H1 (cell line): ENCODE data around the gene CD300E. TPM values are rescaled to one million over a fixed set of nuclear protein-coding genes. Genes with fewer than 3 reads are reported as not detected.

Experiments
- CTCF ChIA-PET: fragments of 300-600 bp; sonication (Branson Sonifier 250); formaldehyde crosslinking; loops from one replicate; lab custom pipeline; 2021; ENCODE audit not compliant: partially characterized antibody; lab: Charles Lee
- POLR2A ChIA-PET: fragments of 300-600 bp; sonication (Branson Sonifier 250); formaldehyde crosslinking; loops from one replicate; lab custom pipeline; 2021; ENCODE audit warnings: inconsistent platforms; ENCODE audit not compliant: partially characterized antibody; lab: Charles Lee
- DNase-seq, 2 experiments: peaks; one replicate each; pipeline versions ENCODE4 v3.0.0 to v3.0.0-alpha.2; 2010 to 2022; ENCODE audit warnings: low spot score in 2 of 2, low read depth in 1 of 2, mixed read lengths in 1 of 2
- FAIRE-seq: peaks from 2 replicates; lab custom pipeline; 2011; peaks lifted over from hg19 to GRCh38; lab: Jason Lieb, UNC
- H2AFZ ChIP-seq: 2 replicates; pipeline ENCODE4 v1.8.1; 2012; ENCODE audit warnings: low read length, inconsistent platforms
- H2AK5ac ChIP-seq: 2 replicates; pipeline ENCODE4 v1.6.1; 2013; ENCODE audit warnings: low read depth, low read length
- H2BK120ac ChIP-seq: replicated peaks from 2 replicates; pipeline ENCODE3; 2013; ENCODE audit warnings: low read depth, low read length, inconsistent platforms
- H2BK12ac ChIP-seq: 2 replicates; pipeline ENCODE4 v1.6.1; 2013; ENCODE audit warnings: low read depth, low read length
- H2BK15ac ChIP-seq: 2 replicates; pipeline ENCODE4 v1.6.1; 2013; ENCODE audit warnings: low read length
- H2BK20ac ChIP-seq: 2 replicates; pipeline ENCODE4 v1.6.1; 2013; ENCODE audit warnings: low read length
- H2BK5ac ChIP-seq: 2 replicates; pipeline ENCODE4 v1.6.1; 2013; ENCODE audit warnings: low read depth, low read length
- H3K14ac ChIP-seq: 2 replicates; pipeline ENCODE4 v1.6.1; 2013; ENCODE audit warnings: inconsistent platforms; ENCODE audit not compliant: insufficient read length
- H3K18ac ChIP-seq: 2 replicates; pipeline ENCODE4 v1.6.1; 2013; ENCODE audit warnings: low read length; ENCODE audit errors: extremely low read depth
- H3K23ac ChIP-seq: 2 replicates; pipeline ENCODE4 v1.6.1; 2013; ENCODE audit warnings: inconsistent platforms; ENCODE audit not compliant: insufficient read length
- H3K23me2 ChIP-seq: 2 replicates; pipeline ENCODE4 v1.6.1; 2013; ENCODE audit warnings: low read depth, low read length
- H3K27ac ChIP-seq: 2 replicates; pipeline ENCODE4 v1.6.1; 2011; ENCODE audit warnings: low read depth, low read length, inconsistent platforms
- H3K27me3 ChIP-seq, 4 experiments: replicated peaks in 1 of 4; 1 replicate in 1 of 4; 2 replicates in 3 of 4; pipeline versions ENCODE4 v1.6.1 to v1.8.1; 2011 to 2013; ENCODE audit warnings: low read length in 3 of 4, mild to moderate bottlenecking in 3 of 4, inconsistent platforms in 2 of 4, mixed read lengths in 2 of 4, moderate library complexity in 1 of 4; ENCODE audit not compliant: control insufficient read depth in 3 of 4, insufficient read depth in 3 of 4; ENCODE audit errors: extremely low read depth in 1 of 4
- H3K36me3 ChIP-seq, 4 experiments: 2 replicates each; pipeline versions ENCODE4 v1.6.1 to v1.8.1; 2011 to 2013; ENCODE audit warnings: mild to moderate bottlenecking in 4 of 4, low read length in 3 of 4, moderate library complexity in 2 of 4, control low read depth in 1 of 4, inconsistent platforms in 1 of 4; ENCODE audit not compliant: insufficient read depth in 4 of 4, control insufficient read depth in 2 of 4
- H3K4ac ChIP-seq: replicated peaks from 2 replicates; pipeline ENCODE3; 2013; ENCODE audit warnings: low read length, low read depth, mixed read lengths, inconsistent platforms; ENCODE audit not compliant: insufficient read length
- H3K4me1 ChIP-seq, 4 experiments: replicated peaks in 1 of 4; 1 replicate in 1 of 4; 2 replicates in 3 of 4; pipeline versions ENCODE4 v1.6.1 to v1.8.1; 2011 to 2013; ENCODE audit warnings: low read length in 3 of 4, inconsistent platforms in 2 of 4, mixed read lengths in 1 of 4; ENCODE audit not compliant: insufficient read depth in 4 of 4, control insufficient read depth in 3 of 4
- H3K4me2 ChIP-seq, 2 experiments: 2 replicates each; pipeline versions ENCODE4 v1.6.1 to v1.8.1; 2011 to 2013; ENCODE audit warnings: low read depth in 2 of 2, low read length in 2 of 2, control low read depth in 1 of 2, inconsistent platforms in 1 of 2, mild to moderate bottlenecking in 1 of 2; ENCODE audit not compliant: insufficient read depth in 1 of 2
- H3K4me3 ChIP-seq, 4 experiments: fragments of 200-600, 300-600 bp in 1 of 4; sonication (generic), shearing (Covaris generic), sonication (Bioruptor Twin) in 1 of 4; 2 replicates each; pipeline versions ENCODE4 v1.5.1 to v1.8.1; 2011 to 2016; ENCODE audit warnings: low read length in 4 of 4, low read depth in 3 of 4, control low read depth in 2 of 4, inconsistent platforms in 2 of 4, mild to moderate bottlenecking in 2 of 4, mixed read lengths in 1 of 4, moderate library complexity in 1 of 4; ENCODE audit not compliant: insufficient read depth in 2 of 4; ENCODE audit errors: extremely low read depth in 1 of 4
- H3K56ac ChIP-seq: replicated peaks from 2 replicates; pipeline ENCODE3; 2013; ENCODE audit warnings: low read depth, mild to moderate bottlenecking, mixed read lengths, low read length, inconsistent platforms; ENCODE audit not compliant: insufficient read length
- H3K79me1 ChIP-seq: 2 replicates; pipeline ENCODE4 v1.6.1; 2013; ENCODE audit warnings: low read depth, low read length, control low read depth
- H3K79me2 ChIP-seq, 2 experiments: 2 replicates each; pipeline versions ENCODE4 v1.6.1 to v1.8.1; 2012 to 2013; ENCODE audit warnings: low read length in 2 of 2, mild to moderate bottlenecking in 2 of 2, inconsistent platforms in 1 of 2; ENCODE audit not compliant: insufficient read depth in 2 of 2, control insufficient read depth in 1 of 2
- H3K9ac ChIP-seq, 4 experiments: replicated peaks in 1 of 4; 1 replicate in 1 of 4; 2 replicates in 3 of 4; pipeline versions ENCODE4 v1.6.1 to v1.8.1; 2011 to 2013; ENCODE audit warnings: low read depth in 3 of 4, low read length in 3 of 4, control low read depth in 2 of 4, mild to moderate bottlenecking in 2 of 4, moderate library complexity in 2 of 4, inconsistent platforms in 1 of 4; ENCODE audit errors: extremely low read depth in 1 of 4
- H3K9me3 ChIP-seq, 2 experiments: 2 replicates each; pipeline versions ENCODE4 v1.6.1 to v1.8.1; 2012 to 2013; ENCODE audit warnings: mild to moderate bottlenecking in 2 of 2, moderate library complexity in 2 of 2, control low read depth in 1 of 2, inconsistent platforms in 1 of 2, low read depth in 1 of 2, low read length in 1 of 2, mixed read lengths in 1 of 2; ENCODE audit not compliant: insufficient read depth in 2 of 2
- H4K20me1 ChIP-seq, 2 experiments: replicated peaks in 1 of 2; 2 replicates each; pipeline versions ENCODE3 to v1.8.1; 2011 to 2013; ENCODE audit warnings: inconsistent platforms in 2 of 2, low read length in 2 of 2, mild to moderate bottlenecking in 1 of 2; ENCODE audit not compliant: insufficient read depth in 2 of 2, control insufficient read depth in 1 of 2
- H4K5ac ChIP-seq: 2 replicates; pipeline ENCODE4 v1.6.1; 2013; ENCODE audit warnings: low read length, low read depth, mixed read lengths, inconsistent platforms; ENCODE audit not compliant: insufficient read length
- H4K8ac ChIP-seq: 2 replicates; pipeline ENCODE4 v1.8.0; 2013; ENCODE audit warnings: mild to moderate bottlenecking, moderate library complexity, low read length, inconsistent platforms; ENCODE audit not compliant: insufficient read depth; ENCODE audit errors: extremely low read depth
- H4K91ac ChIP-seq: replicated peaks from 2 replicates; pipeline ENCODE3; 2013; ENCODE audit warnings: low read length, mixed read lengths, inconsistent platforms; ENCODE audit not compliant: insufficient read length
- PHF8 ChIP-seq: fragments of 200-600 bp; sonication (generic); conservative IDR thresholded peaks from 2 replicates; pipeline ENCODE4 v1.7.1; 2012; ENCODE audit warnings: low read depth, mild to moderate bottlenecking, inconsistent platforms, low read length, moderate library complexity
- WGBS, 2 experiments: shearing (Covaris generic) in 1 of 2; methylation state at CpG; one replicate each; pipeline versions ENCODE4 v1.1.6 to v1.1.7; 2013 to 2015; ENCODE audit warnings: low lambda C conversion rate in 2 of 2, mixed read lengths in 2 of 2, inconsistent platforms in 1 of 2, low coverage in 1 of 2, missing lambda C conversion rate in 1 of 2; ENCODE audit not compliant: insufficient replicate concordance in 2 of 2, insufficient coverage in 1 of 2, insufficient read length in 1 of 2; ENCODE audit errors: extremely low coverage in 1 of 2, missing lambda C conversion rate in 1 of 2; 5-methylcytosine and 5-hydroxymethylcytosine counted together
- polyA plus RNA-seq, 7 experiments: library from polyadenylated mRNA; depleted of rRNA in 3 of 7; stranded (reverse) in 5 of 7; unstranded in 2 of 7; fragments of >200 nt in 5 of 7; fragments of 200-250 nt in 2 of 7; gene quantifications; 1 replicate in 5 of 7; 2 replicates in 1 of 7; 4 replicates in 1 of 7; pipeline versions ENCODE4 v1.2.1 to v1.2.3, GENCODE V29; 2011 to 2013; ENCODE audit warnings: missing spikeins in 2 of 7, mixed read lengths in 2 of 7
- total RNA-seq: library from RNA; stranded (reverse); fragmentation: NEBNext Ultra II Directional; extraction: Animal tissue kit (Norgen Biotek cat#: 25700); gene quantifications from 2 replicates; pipeline ENCODE4 v1.2.1, GENCODE V29; 2021

Gene CD300E
- total and polyA plus RNA-seq, 2 of the 8 experiments (the other 6 are each of a cell fraction or from before 2014, with no cell fraction given) = not detected

DNA sequence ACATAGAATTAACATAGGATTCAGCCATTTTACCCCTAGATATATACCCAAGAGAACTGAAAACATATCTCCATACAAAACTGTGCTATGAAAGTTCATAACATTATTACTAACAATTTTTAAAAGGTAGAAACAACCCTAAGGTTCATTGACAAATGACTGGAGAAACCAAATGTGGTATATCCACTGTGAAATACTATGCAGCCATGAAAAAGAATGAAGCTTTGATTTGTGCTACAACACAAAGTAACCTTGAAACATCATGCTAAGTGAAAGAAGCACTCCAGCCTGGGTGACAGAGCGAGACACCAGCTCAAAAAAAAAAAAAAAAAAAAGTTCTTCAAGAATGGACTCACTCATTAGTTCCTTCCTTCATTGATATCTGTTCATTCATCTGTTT lies 32.0 kb downstream of the CD300E start:
- Histone ChIP-seq H4K5ac (no peak overlapping the region), H2BK120ac (no peak overlapping the region), H3K18ac (no peak overlapping the region), H3K4ac (no peak overlapping the region), H3K56ac (no peak overlapping the region), H3K9me3 (no peaks in the 10 kb centered on the region), H3K4me2 (no peak overlapping the region), H3K27ac (no peak overlapping the region), H2BK20ac (no peak overlapping the region), H3K79me2 (no peaks in the 10 kb centered on the region), H4K8ac (no peak overlapping the region), H2BK12ac (no peak overlapping the region), H2AK5ac (no peak overlapping the region), H2BK15ac (no peak overlapping the region), H4K91ac (no peak overlapping the region), H2BK5ac (no peak overlapping the region), H3K79me1 (no peaks in the 10 kb centered on the region), H3K23ac (no peak overlapping the region), H3K23me2 (no peaks in the 10 kb centered on the region), H4K20me1 (no peaks in the 10 kb centered on the region), H3K9ac (no peak overlapping the region), H2AFZ (no peak overlapping the region), H3K36me3 (no peaks in the 10 kb centered on the region), H3K4me1 (no peaks in the 10 kb centered on the region), H3K27me3 (peaks cover 0 to 2% (median under 1%) of the 10 kb centered on the region in 4 experiments; a peak in 4 of 7 replicates), H3K14ac (no peak overlapping the region), H3K4me3 (no peak overlapping the region)
- ChIA-PET CTCF (interaction anchor here (1.1 to 3.5 kb wide), 4 partner anchors 11 to 224 kb away, joined by 3 to 13 read pairs (median 7); partner anchors contain the start of genes CD300H and GPR142), POLR2A (interaction anchor here (0.6 kb wide), 1 partner anchor 14 kb away, joined by 3 read pairs; no protein-coding TSS in a partner anchor)
- DNase-seq (no peak), FAIRE-seq (no peak)
- 89% methylated on average over 1 of the region's 1 CpG; no CpG with 5 or more reads in 1 of the 2 experiments for WGBS, 2 experiments
- no peak for TF ChIP-seq PHF8
